GM10266 (cell line): ENCODE results near the gene AOX1.
"Not testable (repeated sequence)": the region's sequence is repeated elsewhere in the genome, so short reads cannot be mapped to it uniquely, and the experiment has no call there.

Experiments
- DNase-seq: peaks from one replicate; pipeline ENCODE4 v3.0.0; 2012; ENCODE audit errors: extremely low spot score
- CTCF ChIP-seq: IDR thresholded peaks from 2 replicates; pipeline ENCODE4 v1.5.1; 2012; ENCODE audit warnings: mild to moderate bottlenecking, low read depth; ENCODE audit not compliant: control insufficient read depth, insufficient read depth; ENCODE audit errors: missing control alignments

Gene AOX1

GRCh38 chr2:200625958-200626363 lies 40.1 kb downstream of the AOX1 start:
- TF ChIP-seq CTCF = no peak
- DNase-seq = no peak

- no peak for TF ChIP-seq CTCF
- no peak for DNase-seq
Measured at GRCh38 chr2:200627110-200627770, 41.4 kb downstream of the AOX1 start.

- not testable (repeated sequence) for DNase-seq
Measured at GRCh38 chr2:200628461-200628860, 42.6 kb downstream of the AOX1 start.

- TF ChIP-seq CTCF = no peak
- DNase-seq = no peak
Measured at GRCh38 chr2:200631287-200631686, 45.5 kb downstream of the AOX1 start.

GRCh38 chr2:200634231-200634964 lies 48.6 kb downstream of the AOX1 start:
- no peak for DNase-seq
- TF ChIP-seq CTCF = no peak

- DNase-seq = no peak
- no peak for TF ChIP-seq CTCF
Measured at GRCh38 chr2:200635251-200635650, 49.4 kb downstream of the AOX1 start.

- no peak for TF ChIP-seq CTCF
Measured at GRCh38 chr2:200637901-200638300, 52.1 kb downstream of the AOX1 start.

More at GRCh38 chr2:200637901-200638300, 52.1 kb downstream of the AOX1 start:
- no peak for DNase-seq
